T-helper 2 cell treated with Interferon-gamma antibody and Interleukin-4, amounts not matched to agents 100 ng/mL and 5 ng/mL, for 36 hours (primary cell): ENCODE results near the gene BAIAP2. TPM values are rescaled to one million over a fixed set of nuclear protein-coding genes. Genes with fewer than 3 reads are reported as not detected.

Experiments
- intact Hi-C: fragments of 100-400 bp; cut with micrococcal nuclease; formaldehyde crosslinking; loops from one replicate; pipeline ENCODE4 v1.15.1; 2023
- total RNA-seq: library from RNA; stranded (reverse); gene quantifications from 2 replicates; pipeline ENCODE4 v1.2.3, GENCODE V29; 2022

Gene BAIAP2, protein sequence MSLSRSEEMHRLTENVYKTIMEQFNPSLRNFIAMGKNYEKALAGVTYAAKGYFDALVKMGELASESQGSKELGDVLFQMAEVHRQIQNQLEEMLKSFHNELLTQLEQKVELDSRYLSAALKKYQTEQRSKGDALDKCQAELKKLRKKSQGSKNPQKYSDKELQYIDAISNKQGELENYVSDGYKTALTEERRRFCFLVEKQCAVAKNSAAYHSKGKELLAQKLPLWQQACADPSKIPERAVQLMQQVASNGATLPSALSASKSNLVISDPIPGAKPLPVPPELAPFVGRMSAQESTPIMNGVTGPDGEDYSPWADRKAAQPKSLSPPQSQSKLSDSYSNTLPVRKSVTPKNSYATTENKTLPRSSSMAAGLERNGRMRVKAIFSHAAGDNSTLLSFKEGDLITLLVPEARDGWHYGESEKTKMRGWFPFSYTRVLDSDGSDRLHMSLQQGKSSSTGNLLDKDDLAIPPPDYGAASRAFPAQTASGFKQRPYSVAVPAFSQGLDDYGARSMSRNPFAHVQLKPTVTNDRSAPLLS
- 5.3 and 5.5 TPM in 2 replicates for total RNA-seq

DNA sequence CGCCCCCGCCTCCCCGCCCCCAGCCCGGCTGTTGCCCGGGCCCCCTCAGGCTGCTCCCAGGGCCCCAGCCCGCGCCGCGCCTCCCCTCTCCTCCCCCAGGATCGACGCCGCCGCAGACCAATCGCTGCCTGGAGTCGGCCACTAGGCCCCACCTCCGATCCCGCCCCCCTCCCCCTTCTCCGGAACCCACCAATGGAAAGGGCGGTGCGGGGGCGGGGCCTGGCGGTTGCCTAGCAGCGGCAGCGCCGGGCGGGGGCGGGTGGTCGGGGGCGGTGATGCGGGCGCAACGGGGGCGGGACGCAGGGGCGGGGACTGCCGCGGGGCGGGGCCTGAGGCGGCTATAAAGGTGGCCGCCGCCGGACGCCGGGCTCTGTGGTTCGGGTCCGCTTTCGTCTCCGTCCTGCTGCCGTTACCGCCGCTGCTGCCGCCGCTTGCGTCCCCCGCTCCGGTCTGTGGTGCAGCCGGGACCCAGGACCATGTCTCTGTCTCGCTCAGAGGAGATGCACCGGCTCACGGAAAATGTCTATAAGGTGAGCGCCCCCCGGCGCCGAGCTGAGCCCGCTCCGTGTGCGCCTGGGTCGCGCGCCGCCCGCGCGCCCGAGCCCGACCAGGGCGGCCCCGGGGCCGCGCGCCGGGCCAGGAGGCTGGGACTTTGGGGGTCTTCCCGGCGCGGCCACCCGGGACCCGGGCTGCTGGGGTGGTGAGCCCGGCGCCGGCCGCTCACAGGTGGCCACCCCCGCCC lies at the start of gene BAIAP2:
Gene BAIAP2, plus strand, starts transcription at position 373 of the 742 bp plus-strand sequence. Its CDS starts 104 bp downstream, at position 477.
- intact Hi-C loops: loop anchor here (1.0 kb wide), 1 partner anchor 66 kb away; no protein-coding TSS in a partner anchor

GRCh38 chr17:80986046-80986445 lies 48.9 kb upstream of the BAIAP2 start:
- intact Hi-C loops: no loop called here

DNA sequence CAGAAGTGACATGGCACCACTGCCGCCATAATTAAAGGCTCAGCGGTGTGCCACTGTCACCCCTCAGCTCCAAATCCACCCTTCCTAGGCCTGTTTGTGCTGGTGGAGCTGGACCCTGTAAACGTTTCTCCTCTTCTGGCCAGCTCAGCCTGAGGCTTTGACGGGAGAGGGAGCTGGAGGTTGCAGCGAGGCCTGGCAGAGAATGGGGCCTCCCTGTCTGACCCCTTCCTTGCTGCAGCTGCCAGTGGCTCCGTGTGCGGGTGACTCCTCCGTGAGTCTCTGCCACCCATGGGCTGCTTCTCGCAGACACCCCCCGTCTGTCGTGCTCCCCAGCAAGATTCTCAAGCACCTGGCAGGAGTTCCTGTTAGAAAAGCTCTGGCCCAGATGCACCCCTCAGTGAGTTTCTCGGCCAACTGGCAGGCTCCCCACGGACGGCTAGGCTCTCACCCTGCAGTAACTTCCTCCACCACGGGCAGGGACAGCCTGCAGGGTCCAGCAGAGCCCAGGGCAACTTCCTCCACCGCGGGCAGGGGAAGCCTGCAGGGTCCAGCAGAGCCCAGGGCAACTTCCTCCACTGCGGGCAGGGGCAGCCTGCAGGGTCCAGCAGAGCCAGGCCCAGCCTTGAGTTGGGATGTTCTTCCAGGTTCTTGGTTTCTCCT lies 48.0 kb upstream of the BAIAP2 start:
- intact Hi-C loops: no loop called here

- intact Hi-C loops: no loop called here
These were observed 47.0 kb upstream of the BAIAP2 start for GRCh38 chr17:80987941-80988461.

DNA sequence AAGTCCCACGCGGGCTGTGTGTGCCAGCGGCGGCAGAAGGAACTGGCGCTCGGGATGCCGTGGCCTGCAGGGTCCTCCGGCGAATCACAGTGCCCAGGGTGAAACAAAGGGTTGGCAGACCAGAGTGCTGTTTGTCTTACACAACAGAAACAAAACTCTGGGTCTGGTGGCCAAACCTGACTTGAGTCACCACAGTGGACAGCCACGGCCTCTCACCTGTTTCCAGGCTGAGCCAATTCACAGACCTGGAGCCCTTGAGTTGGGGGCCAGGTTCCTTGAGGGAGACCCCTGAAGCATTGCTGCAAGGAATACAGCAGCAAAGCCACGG lies 45.4 kb upstream of the BAIAP2 start:
- intact Hi-C loops: loop anchor here (1.0 kb wide), 1 partner anchor 112 kb away; no protein-coding TSS in a partner anchor

DNA sequence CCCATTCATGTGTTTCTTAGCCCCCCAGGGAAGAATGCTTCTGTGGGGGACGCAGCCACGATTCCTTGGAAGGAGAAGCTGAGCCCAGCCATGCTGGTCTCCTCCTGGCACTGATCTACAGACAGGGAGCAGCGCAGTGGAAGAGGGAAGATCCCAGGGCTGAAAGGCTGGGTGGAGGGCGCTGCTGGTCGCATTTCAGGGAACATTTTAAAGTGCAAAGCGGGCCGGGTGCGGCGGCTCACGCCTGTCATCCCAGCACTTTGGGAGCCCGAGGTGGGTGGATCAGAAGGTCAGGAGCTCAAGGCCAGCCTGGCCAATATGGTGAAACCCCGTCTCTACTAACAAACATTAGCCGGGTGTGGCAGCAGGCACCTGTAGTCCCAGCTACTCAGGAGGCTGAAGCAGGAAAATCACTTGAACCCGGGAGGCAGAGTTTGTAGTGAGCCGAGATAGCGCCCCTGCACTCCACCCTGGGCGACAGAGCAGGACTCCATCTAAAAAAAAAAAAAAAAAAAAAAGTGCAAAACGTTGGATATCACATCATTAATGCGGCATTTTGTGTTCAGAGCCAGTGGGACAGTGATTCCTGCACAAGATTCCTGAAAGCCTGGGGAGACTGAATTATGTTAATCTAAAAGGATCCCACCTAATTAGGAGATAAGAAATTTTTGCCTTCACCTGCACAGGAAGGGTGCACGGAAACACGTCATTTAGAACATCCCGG lies 43.9 kb upstream of the BAIAP2 start:
- intact Hi-C loops: loop anchor here (10.0 kb wide), 1 partner anchor 494 kb away; no protein-coding TSS in a partner anchor

DNA sequence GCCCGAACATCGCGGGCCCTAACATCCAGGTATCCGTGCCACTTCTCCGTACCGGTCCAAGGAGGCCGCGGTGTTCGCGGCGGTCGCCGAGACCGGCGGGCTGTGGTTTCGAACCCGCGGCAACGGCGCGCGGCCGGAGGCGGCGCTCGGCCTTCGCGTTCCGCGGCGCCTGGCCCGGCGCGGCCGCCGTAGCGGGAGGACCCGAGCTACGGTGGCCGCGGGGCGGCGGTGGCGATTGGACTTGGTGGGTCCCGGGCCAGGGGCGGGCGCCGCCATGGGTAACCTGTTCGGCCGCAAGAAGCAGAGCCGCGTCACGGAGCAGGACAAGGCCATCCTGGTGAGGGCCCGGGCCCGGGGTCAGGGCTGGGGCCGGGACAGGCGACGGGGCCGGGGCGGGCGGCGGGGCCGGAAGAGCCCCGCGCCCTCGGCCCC lies 43.3 kb upstream of the BAIAP2 start, which contains the start of gene CHMP6:
Gene CHMP6, plus strand, starts transcription at position 197 of the 432 bp plus-strand sequence. Its CDS starts 78 bp downstream, at position 275.
- intact Hi-C loops: loop anchor here (10.0 kb wide), 1 partner anchor 493 kb away; no protein-coding TSS in a partner anchor

- intact Hi-C loops: loop anchor here (10.0 kb wide), 1 partner anchor 492 kb away; no protein-coding TSS in a partner anchor
These were observed 42.6 kb upstream of the BAIAP2 start for GRCh38 chr17:80992077-80992947.

- intact Hi-C loops: loop anchor here (10.0 kb wide), 1 partner anchor 492 kb away; no protein-coding TSS in a partner anchor
These were observed 41.9 kb upstream of the BAIAP2 start for GRCh38 chr17:80992948-80993624.

DNA sequence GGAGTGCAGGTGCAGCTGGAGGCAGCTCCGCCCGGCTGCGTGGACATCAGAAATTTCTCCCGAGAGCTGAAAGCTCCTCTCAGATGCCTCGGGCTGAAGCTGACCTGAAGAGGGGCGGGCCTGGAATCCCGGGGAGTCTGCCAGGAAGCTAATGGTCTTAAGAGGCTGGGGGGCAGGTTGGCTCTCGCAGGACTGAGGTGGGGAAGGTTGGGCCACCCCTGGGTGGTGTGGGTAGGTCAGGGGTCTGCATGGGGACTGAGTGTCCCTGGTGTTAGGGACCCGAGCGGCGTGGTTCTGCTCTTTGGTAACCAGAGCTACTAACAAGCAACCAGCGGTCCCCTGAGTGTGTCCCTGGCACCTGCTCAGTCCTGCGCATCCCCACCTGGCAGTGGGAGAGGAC lies 39.8 kb upstream of the BAIAP2 start:
- intact Hi-C loops: loop anchor here (10.0 kb wide), 1 partner anchor 490 kb away; no protein-coding TSS in a partner anchor

DNA sequence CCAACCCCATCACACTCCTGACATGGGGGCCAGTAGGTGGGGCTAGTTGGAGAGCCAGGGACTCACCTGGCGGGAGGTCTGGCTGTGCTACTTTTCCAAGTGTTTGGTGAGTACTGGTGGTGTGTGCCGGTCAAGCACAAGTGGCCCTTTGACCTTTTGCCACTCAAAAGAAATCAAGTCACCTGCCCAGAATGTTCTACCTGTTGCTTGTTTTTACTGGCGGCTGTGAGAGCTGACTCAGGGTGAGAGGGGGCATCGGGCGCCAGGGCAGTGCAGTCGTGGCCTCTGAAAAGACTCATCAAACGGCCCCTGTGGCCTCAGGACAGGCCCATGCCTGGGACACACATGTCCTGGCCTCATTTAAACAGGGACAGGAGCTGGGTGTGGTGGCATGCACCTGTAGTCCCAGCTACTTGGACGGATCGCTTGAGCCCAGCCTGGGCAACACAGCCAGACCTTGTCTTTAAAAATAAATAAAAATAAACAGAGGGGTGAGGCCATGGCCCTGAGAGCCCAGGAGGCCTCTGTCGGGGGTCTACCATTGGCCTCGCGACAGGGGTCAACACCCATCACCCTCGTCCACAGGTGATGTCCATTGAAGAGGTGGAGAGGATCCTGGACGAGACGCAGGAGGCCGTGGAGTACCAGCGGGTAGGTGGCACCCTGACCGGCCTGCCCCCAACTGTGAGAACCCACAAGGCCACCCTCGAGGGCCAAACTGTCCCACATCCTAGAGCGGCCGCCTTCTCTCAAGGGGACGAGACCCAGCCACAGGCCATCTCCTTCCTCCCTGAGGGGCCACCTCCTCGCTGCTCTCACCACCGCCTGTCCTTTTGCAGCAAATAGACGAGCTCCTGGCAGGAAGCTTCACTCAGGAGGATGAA lies 38.3 kb upstream of the BAIAP2 start:
- intact Hi-C loops: loop anchor here (10.0 kb wide), 1 partner anchor 488 kb away; no protein-coding TSS in a partner anchor

- intact Hi-C loops: loop anchor here (10.0 kb wide), 1 partner anchor 487 kb away; no protein-coding TSS in a partner anchor
These were observed 37.4 kb upstream of the BAIAP2 start for GRCh38 chr17:80997424-80998117.

DNA sequence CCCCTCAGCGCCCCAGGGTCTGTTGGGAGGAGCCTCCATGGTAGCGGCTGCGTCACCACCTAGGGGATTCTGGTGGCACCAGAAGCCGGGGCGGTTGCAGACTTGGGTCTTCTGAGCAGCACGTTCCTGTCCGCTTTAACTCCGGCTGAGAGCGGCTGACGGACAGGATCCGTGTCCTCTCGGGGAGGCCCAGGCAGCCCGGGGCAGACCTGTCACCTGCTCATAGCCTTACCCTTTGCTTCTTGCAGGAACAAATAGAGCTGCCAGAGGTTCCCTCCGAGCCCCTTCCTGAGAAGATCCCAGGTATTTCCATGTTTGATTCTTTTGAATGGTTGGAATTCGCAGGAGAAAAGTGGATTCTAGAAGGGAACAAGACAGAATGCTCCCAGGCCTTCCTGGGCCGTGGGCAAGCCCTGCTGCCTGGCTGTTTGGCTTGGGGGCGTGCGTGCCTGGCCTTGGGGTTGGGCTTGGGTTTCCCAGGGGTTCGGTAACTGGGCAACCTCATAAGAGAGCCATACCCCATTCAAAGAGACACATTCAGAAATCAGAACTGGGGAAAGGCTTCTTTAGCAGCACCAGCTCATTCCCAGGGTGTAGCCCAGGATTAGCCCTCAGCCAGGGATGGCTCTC lies 36.7 kb upstream of the BAIAP2 start:
- intact Hi-C loops: loop anchor here (10.0 kb wide), 1 partner anchor 487 kb away; no protein-coding TSS in a partner anchor

- intact Hi-C loops: loop anchor here (10.0 kb wide), 1 partner anchor 486 kb away; no protein-coding TSS in a partner anchor
These were observed 36.0 kb upstream of the BAIAP2 start for GRCh38 chr17:80998748-80999535.
